Bronchial epithelial cell (primary cell): Measurements from ENCODE around the gene TMEM116. TPM values are rescaled to one million over a fixed set of nuclear protein-coding genes. Genes with fewer than 3 reads are reported as not detected.
"Not testable (repeated sequence)": the region's sequence is repeated elsewhere in the genome, so short reads cannot be mapped to it uniquely, and the experiment has no call there.

Source experiments
- DNase-seq: peaks from one replicate; pipeline ENCODE4 v3.0.0-alpha.2; 2010; ENCODE audit warnings: low read depth
- FAIRE-seq: peaks from 2 replicates; lab custom pipeline; 2011; peaks lifted over from hg19 to GRCh38; lab: Jason Lieb, UNC
- H3K27me3 ChIP-seq: 2 replicates; pipeline ENCODE4 v1.5.1; 2011; ENCODE audit warnings: low read length; ENCODE audit not compliant: control insufficient read depth, insufficient read depth
- H3K36me3 ChIP-seq: 2 replicates; pipeline ENCODE4 v1.5.1; 2011; ENCODE audit warnings: low read length; ENCODE audit not compliant: control insufficient read depth, insufficient read depth
- H3K4me3 ChIP-seq: 2 replicates; pipeline ENCODE4 v1.5.1; 2011; ENCODE audit warnings: mild to moderate bottlenecking, low read depth, low read length, control low read depth
- total RNA-seq: library from RNA; depleted of rRNA; stranded (reverse); fragments of >200 nt; gene quantifications from 2 replicates; pipeline ENCODE4 v1.2.1, GENCODE V29; 2014
- TF ChIP-seq, protein P1 (sequence below): IDR thresholded peaks from 2 replicates; pipeline ENCODE4 v1.5.1; 2011; ENCODE audit warnings: mild to moderate bottlenecking, moderate library complexity, low read length, control low read depth, inconsistent platforms; ENCODE audit not compliant: insufficient read depth, severe bottlenecking

TMEM116 gene
- total RNA-seq, 1 donor from 2014 or later: 10.0 TPM

GRCh38 chr12:112013601-112014402, 837 bp upstream of the TMEM116 start:
- FAIRE-seq (no peak), DNase-seq (peak; percentile 74)
- Histone ChIP-seq H3K4me3 (peak overlapping the region; percentile 78), H3K36me3 (peaks cover 6% of the 10 kb centered on the region), H3K27me3 (no peaks in the 10 kb centered on the region)
- TF ChIP-seq, protein P1, sequence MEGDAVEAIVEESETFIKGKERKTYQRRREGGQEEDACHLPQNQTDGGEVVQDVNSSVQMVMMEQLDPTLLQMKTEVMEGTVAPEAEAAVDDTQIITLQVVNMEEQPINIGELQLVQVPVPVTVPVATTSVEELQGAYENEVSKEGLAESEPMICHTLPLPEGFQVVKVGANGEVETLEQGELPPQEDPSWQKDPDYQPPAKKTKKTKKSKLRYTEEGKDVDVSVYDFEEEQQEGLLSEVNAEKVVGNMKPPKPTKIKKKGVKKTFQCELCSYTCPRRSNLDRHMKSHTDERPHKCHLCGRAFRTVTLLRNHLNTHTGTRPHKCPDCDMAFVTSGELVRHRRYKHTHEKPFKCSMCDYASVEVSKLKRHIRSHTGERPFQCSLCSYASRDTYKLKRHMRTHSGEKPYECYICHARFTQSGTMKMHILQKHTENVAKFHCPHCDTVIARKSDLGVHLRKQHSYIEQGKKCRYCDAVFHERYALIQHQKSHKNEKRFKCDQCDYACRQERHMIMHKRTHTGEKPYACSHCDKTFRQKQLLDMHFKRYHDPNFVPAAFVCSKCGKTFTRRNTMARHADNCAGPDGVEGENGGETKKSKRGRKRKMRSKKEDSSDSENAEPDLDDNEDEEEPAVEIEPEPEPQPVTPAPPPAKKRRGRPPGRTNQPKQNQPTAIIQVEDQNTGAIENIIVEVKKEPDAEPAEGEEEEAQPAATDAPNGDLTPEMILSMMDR: no peak

DNA sequence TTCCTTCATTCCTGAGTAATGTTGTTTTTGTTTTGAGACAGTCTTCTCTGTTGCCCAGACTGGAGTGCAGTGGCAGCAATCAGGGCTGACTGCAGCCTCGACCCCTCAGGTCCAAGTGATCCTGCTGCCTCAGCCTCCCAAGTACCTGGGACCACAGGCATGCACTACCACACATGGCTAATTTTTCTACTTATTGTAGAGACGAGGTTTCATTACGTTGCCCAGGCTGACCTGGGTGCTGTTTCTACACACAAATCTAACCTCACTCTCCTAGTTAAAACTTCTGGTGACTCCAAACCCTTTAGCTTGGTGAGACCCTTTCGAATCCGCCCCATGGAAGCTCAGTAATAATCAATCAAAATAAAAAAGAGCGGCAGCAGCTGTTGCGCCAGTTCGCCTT, 1.3 kb downstream of the TMEM116 start:
- peaks cover 6% of the 10 kb centered on the region for H3K36me3 ChIP-seq
- no peak for FAIRE-seq
- TF ChIP-seq, protein P1: no peak
- H3K4me3 ChIP-seq: peak overlapping the region; percentile 50
- no peaks in the 10 kb centered on the region for H3K27me3 ChIP-seq
- no peak for DNase-seq

GRCh38 chr12:112010415-112011344, 2.3 kb downstream of the TMEM116 start:
- Histone ChIP-seq H3K27me3 (no peaks in the 10 kb centered on the region), H3K4me3 (no peak overlapping the region), H3K36me3 (peaks cover 4% of the 10 kb centered on the region)
- TF ChIP-seq, protein P1: no peak
- DNase-seq: no peak
- no peak for FAIRE-seq

DNA sequence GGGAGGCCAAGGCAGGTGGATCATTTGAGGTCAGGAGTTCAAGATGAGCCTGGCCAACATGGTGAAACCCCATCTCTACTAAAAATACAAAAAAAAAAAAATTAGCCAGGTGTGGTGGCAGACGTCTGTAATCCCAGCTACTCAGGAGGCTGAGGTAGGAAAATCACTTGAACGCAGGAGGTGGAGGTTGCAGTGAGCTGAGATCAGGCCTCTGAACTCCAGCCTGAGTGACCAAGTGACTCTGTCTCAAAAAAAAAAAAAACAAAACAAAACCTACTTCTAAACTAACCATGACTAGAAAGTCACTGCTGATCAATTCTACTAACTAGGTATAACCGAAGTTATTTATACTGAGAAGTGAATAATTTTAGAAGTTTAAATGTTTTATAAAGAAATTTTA, 3.4 kb downstream of the TMEM116 start:
- not testable (repeated sequence) for FAIRE-seq, H3K27me3 ChIP-seq, H3K4me3 ChIP-seq, H3K36me3 ChIP-seq, DNase-seq

GRCh38 chr12:112008918-112009317, 4.0 kb downstream of the TMEM116 start:
- H3K4me3 ChIP-seq: no peak overlapping the region
- FAIRE-seq: no peak
- no peaks in the 10 kb centered on the region for H3K27me3 ChIP-seq
- DNase-seq: no peak
- TF ChIP-seq, protein P1: no peak
- H3K36me3 ChIP-seq: no peaks in the 10 kb centered on the region

GRCh38 chr12:112007945-112008344, 5.0 kb downstream of the TMEM116 start:
- TF ChIP-seq, protein P1: no peak
- Histone ChIP-seq H3K36me3 (no peaks in the 10 kb centered on the region), H3K27me3 (no peaks in the 10 kb centered on the region), H3K4me3 (no peak overlapping the region)
- FAIRE-seq: no peak
- DNase-seq: no peak
